H1 (cell line): ENCODE results near the gene YIPF3. TPM values are rescaled to one million over a fixed set of nuclear protein-coding genes. Genes with fewer than 3 reads are reported as not detected.

Experiments
- EP300 ChIP-seq, 2 experiments: IDR thresholded peaks; 1 replicate in 1 of 2; 2 replicates in 1 of 2; pipeline ENCODE4 v1.6.1; 2011 to 2012; ENCODE audit warnings: low read depth in 2 of 2, low read length in 2 of 2, mild to moderate bottlenecking in 2 of 2, borderline replicate concordance in 1 of 2, inconsistent platforms in 1 of 2, moderate library complexity in 1 of 2
- KDM4A ChIP-seq: IDR thresholded peaks from one replicate; pipeline ENCODE4 v1.7.1; 2012; ENCODE audit warnings: low read depth, mild to moderate bottlenecking, moderate library complexity, low read length, inconsistent platforms; ENCODE audit not compliant: severe bottlenecking
- NRF1 ChIP-seq: IDR thresholded peaks from 2 replicates; pipeline ENCODE4 v1.6.1; 2011; ENCODE audit warnings: mild to moderate bottlenecking, low read depth, low read length, improper control_type of control experiment
- RNF2 ChIP-seq: fragments of 200-900, 300-1000 bp; sonication (generic); IDR thresholded peaks from 2 replicates; pipeline ENCODE4 v1.7.1; 2016; ENCODE audit warnings: borderline replicate concordance, low read depth, mild to moderate bottlenecking, antibody characterized with exemption, low read length; ENCODE audit not compliant: poor library complexity, severe bottlenecking; ENCODE audit errors: missing control alignments
- polyA plus RNA-seq, 7 experiments: library from polyadenylated mRNA; depleted of rRNA in 3 of 7; stranded (reverse) in 5 of 7; unstranded in 2 of 7; fragments of >200 nt in 5 of 7; fragments of 200-250 nt in 2 of 7; gene quantifications; 1 replicate in 5 of 7; 2 replicates in 1 of 7; 4 replicates in 1 of 7; pipeline versions ENCODE4 v1.2.1 to v1.2.3, GENCODE V29; 2011 to 2013; ENCODE audit warnings: missing spikeins in 2 of 7, mixed read lengths in 2 of 7
- total RNA-seq: library from RNA; stranded (reverse); fragmentation: NEBNext Ultra II Directional; extraction: Animal tissue kit (Norgen Biotek cat#: 25700); gene quantifications from 2 replicates; pipeline ENCODE4 v1.2.1, GENCODE V29; 2021
- TF ChIP-seq, protein P1 (sequence below): IDR thresholded peaks from 2 replicates; pipeline ENCODE4 v1.6.1; 2012; ENCODE audit warnings: inconsistent platforms
- TF ChIP-seq, protein P2 (sequence below): IDR thresholded peaks from 2 replicates; pipeline ENCODE4 v1.6.1; 2012; ENCODE audit warnings: low read length, inconsistent platforms

The YIPF3 gene
- total and polyA plus RNA-seq, 2 of the 8 experiments (the other 6 are each of a cell fraction or from before 2014, with no cell fraction given): 77.2 to 225 TPM

DNA sequence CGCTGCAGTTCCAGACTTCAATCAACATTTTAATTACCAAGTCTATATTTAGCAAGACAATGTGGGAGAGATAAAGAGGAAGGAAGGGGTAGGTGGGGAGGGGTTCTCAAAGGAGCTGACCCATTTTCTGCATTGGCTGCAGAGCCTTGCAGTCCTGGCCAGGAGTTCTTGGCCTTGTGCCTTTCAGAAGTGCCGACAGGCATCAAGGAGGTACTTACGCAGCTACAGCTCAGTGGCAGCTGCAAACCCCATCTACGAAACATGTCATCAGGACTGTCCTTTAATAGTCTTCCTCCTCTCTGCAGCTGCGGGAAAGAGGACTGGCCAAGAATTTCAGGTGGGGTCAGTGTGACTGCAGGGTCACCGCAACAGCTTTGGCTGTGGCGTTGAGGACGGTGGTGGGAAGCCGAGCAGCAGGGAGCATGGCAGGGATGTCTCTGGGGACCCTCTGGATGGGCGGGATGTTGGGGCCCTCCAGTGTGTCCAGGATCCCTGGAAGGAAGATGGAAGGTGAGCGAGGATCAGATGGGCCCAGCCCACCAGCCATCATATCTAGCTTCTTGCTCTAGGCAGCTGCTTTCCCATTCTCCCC is 4.8 kb downstream of the YIPF3 start (continued):
- TF ChIP-seq EP300 (IDR thresholded peaks at IDR 0.05; ENCODE audit: borderline replicate concordance in 1 of 2, low read depth in 2 of 2, low read length in 2 of 2) (no peak), NRF1 (no peak), KDM4A (no peak), RNF2 (no peak)
- TF ChIP-seq, protein P1, sequence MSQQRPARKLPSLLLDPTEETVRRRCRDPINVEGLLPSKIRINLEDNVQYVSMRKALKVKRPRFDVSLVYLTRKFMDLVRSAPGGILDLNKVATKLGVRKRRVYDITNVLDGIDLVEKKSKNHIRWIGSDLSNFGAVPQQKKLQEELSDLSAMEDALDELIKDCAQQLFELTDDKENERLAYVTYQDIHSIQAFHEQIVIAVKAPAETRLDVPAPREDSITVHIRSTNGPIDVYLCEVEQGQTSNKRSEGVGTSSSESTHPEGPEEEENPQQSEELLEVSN: no peak
- TF ChIP-seq, protein P2, sequence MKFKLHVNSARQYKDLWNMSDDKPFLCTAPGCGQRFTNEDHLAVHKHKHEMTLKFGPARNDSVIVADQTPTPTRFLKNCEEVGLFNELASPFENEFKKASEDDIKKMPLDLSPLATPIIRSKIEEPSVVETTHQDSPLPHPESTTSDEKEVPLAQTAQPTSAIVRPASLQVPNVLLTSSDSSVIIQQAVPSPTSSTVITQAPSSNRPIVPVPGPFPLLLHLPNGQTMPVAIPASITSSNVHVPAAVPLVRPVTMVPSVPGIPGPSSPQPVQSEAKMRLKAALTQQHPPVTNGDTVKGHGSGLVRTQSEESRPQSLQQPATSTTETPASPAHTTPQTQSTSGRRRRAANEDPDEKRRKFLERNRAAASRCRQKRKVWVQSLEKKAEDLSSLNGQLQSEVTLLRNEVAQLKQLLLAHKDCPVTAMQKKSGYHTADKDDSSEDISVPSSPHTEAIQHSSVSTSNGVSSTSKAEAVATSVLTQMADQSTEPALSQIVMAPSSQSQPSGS: no peak
